T-cell (primary cell): ENCODE results near the gene MBOAT7. TPM values are rescaled to one million over a fixed set of nuclear protein-coding genes. Genes with fewer than 3 reads are reported as not detected.

Source experiments
- ATAC-seq, 4 experiments: fragments of 200-7000 bp in 3 of 4; fragments of 150-1000 bp in 1 of 4; cut with Tn5 transposase; replicated peaks in 1 of 4; 1 replicate in 3 of 4; 2 replicates in 1 of 4; pipeline ENCODE4 v1.10.0; 2021; ENCODE audit warnings: moderate library complexity in 3 of 4, mild to moderate bottlenecking in 2 of 4, moderate number of reproducible peaks in 1 of 4
- CTCF ChIA-PET, 2 donors: fragments of 300-600 bp; sonication (Branson Sonifier 250); formaldehyde crosslinking; loops; one replicate each; lab custom pipeline; 2022; ENCODE audit warnings: antibody characterized with exemption in 2 of 2; lab: Charles Lee
- POLR2A ChIA-PET, 2 donors: fragments of 300-600 bp; sonication (Branson Sonifier 250); formaldehyde crosslinking; loops; one replicate each; lab custom pipeline; 2022; ENCODE audit warnings: antibody characterized with exemption in 2 of 2; lab: Charles Lee
- DNase-seq, 35 experiments: peaks; one replicate each; pipeline versions ENCODE4 v3.0.0 to v3.0.0-alpha.2; 2013 to 2023
- H3K27ac ChIP-seq: one replicate; pipeline ENCODE4 v1.5.1; 2013; ENCODE audit warnings: low read length
- H3K27me3 ChIP-seq, 2 experiments: replicated peaks in 1 of 2; 1 replicate in 1 of 2; 2 replicates in 1 of 2; pipeline versions ENCODE4 v1.6.1 to v1.7.0; 2013; ENCODE audit warnings: low read length in 1 of 2, mixed read lengths in 1 of 2; ENCODE audit not compliant: control insufficient read depth in 2 of 2, insufficient read depth in 2 of 2; ENCODE audit errors: extremely low read depth in 1 of 2
- H3K36me3 ChIP-seq, 2 donors: 1 replicate in 1 of 2; 2 replicates in 1 of 2; pipeline versions ENCODE4 v1.6.1 to v1.7.0; 2013; ENCODE audit warnings: low read length in 1 of 2; ENCODE audit not compliant: control insufficient read depth in 2 of 2, insufficient read depth in 1 of 2; ENCODE audit errors: extremely low read depth in 1 of 2
- H3K4me1 ChIP-seq, 2 experiments: 1 replicate in 1 of 2; 2 replicates in 1 of 2; pipeline versions ENCODE4 v1.6.1 to v1.7.0; 2013; ENCODE audit warnings: low read length in 2 of 2, mixed read lengths in 1 of 2; ENCODE audit not compliant: insufficient read depth in 2 of 2, control insufficient read depth in 1 of 2; ENCODE audit errors: extremely low read depth in 1 of 2
- H3K4me3 ChIP-seq, 2 donors: 1 replicate in 1 of 2; 2 replicates in 1 of 2; pipeline versions ENCODE4 v1.5.1 to v1.7.0; 2013; ENCODE audit warnings: mild to moderate bottlenecking in 2 of 2, low read length in 1 of 2, moderate library complexity in 1 of 2; ENCODE audit not compliant: control insufficient read depth in 1 of 2; ENCODE audit errors: extremely low read depth in 1 of 2
- H3K9me3 ChIP-seq: 2 replicates; pipeline ENCODE4 v1.7.0; 2013
- H3K27ac Mint-ChIP-seq, 2 donors: one replicate each; pipeline ENCODE4 v1.8.0; 2020 to 2021; ENCODE audit warnings: mild to moderate bottlenecking in 2 of 2, mixed read lengths in 2 of 2
- H3K27me3 Mint-ChIP-seq, 2 donors: one replicate each; pipeline ENCODE4 v1.8.0; 2021 to 2022; ENCODE audit warnings: mixed read lengths in 2 of 2
- H3K36me3 Mint-ChIP-seq: one replicate; pipeline ENCODE4 v1.8.0; 2021; ENCODE audit warnings: mixed read lengths
- H3K4me1 Mint-ChIP-seq, 3 donors: one replicate each; pipeline ENCODE4 v1.8.0; 2020 to 2022; ENCODE audit warnings: mixed read lengths in 3 of 3, mild to moderate bottlenecking in 1 of 3
- H3K4me3 Mint-ChIP-seq, 3 donors: one replicate each; pipeline ENCODE4 v1.8.0; 2020 to 2022; ENCODE audit warnings: mild to moderate bottlenecking in 3 of 3, mixed read lengths in 3 of 3, moderate library complexity in 3 of 3
- H3K9me3 Mint-ChIP-seq, 3 donors: one replicate each; pipeline ENCODE4 v1.8.0; 2020 to 2022; ENCODE audit warnings: mixed read lengths in 3 of 3
- WGBS: methylation state at CpG from one replicate; pipeline ENCODE4 v1.1.5; 2013; ENCODE audit warnings: missing lambda C conversion rate; ENCODE audit not compliant: insufficient coverage; 5-methylcytosine and 5-hydroxymethylcytosine counted together
- total RNA-seq, 35 experiments: library from RNA in 6 of 35; stranded (reverse) in 6 of 35; fragments of 120-200 nt in 1 of 35; gene quantifications; one replicate each; pipeline versions ENCODE4 v1.2.1 to v1.2.4 and lab custom pipeline; 2013 to 2026

Gene MBOAT7
- total RNA-seq, 5 donors from 2014 or later (not counting 1 experiment from before 2014, with no cell fraction given), result 24.0 to 44.8 (median 38.9) TPM

DNA sequence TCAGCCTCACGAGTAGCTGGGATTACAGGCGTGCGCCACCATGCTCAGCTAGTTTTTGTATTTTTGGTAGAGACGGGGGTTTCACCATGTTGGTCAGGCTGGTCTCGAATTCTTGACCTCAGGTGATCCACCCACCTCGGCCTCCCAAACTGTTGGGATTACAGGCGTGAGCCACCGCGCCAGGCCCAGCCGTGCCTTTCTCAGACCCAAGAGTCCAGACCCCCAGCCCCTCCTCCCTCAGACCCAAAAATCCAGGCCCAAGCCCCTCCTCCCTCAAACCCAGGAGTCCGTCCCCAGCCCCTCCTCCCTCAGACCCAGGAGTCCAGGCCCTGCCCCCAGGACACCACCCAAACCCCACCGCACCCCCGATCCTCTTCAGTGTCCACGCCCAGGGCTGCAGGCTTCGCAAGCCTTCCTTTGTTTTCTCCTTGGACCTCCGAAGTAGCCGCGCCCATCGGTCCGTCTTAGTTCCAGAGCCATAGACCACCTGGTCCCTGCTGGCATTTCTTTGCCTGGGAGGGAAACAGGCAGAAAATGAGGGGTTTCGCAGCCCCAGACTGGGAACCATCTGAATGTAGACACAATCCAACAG lies 20.1 kb downstream of the MBOAT7 start:
- no peaks in the 10 kb centered on the region for H3K9me3 ChIP-seq
- peaks cover 0 to 22% of the 10 kb centered on the region in 2 experiments for H3K4me1 ChIP-seq
- H3K9me3 Mint-ChIP-seq, result no peaks in the 10 kb centered on the region
- H3K27ac Mint-ChIP-seq, result no peak overlapping the region
- no peaks in the 10 kb centered on the region for H3K36me3 ChIP-seq
- H3K27me3 Mint-ChIP-seq, result no peaks in the 10 kb centered on the region
- ChIA-PET POLR2A (no interaction called here), CTCF (interaction anchor here in 1 of 2 donors (0.7 to 1.0 kb wide), 3 partner anchors 9 to 63 kb away, joined by 3 read pairs; partner anchors contain the start of gene LENG1)
- ATAC-seq (no peak), DNase-seq (no peak)
- peaks cover 0 to 21% of the 10 kb centered on the region in 2 experiments for H3K27me3 ChIP-seq
- no peaks in the 10 kb centered on the region for H3K36me3 Mint-ChIP-seq
- H3K4me3 Mint-ChIP-seq, result no peak overlapping the region
- peaks cover 7 to 22% (median 13%) of the 10 kb centered on the region in 3 donors for H3K4me1 Mint-ChIP-seq
- WGBS, result 91% methylated on average over 8 of the region's 21 CpGs
- no peak overlapping the region for H3K27ac ChIP-seq
- H3K4me3 ChIP-seq, result no peak overlapping the region

- ChIA-PET CTCF (interaction anchor here (0.6 to 1.2 kb wide), 2 partner anchors 21 to 1896 kb away, joined by 3 to 6 read pairs; partner anchors contain the start of gene MBOAT7 (in 1 of the 2)), POLR2A (no interaction called here)
- Mint-ChIP-seq H3K4me1 (peaks cover 10 to 29% (median 18%) of the 10 kb centered on the region in 3 donors), H3K9me3 (no peaks in the 10 kb centered on the region), H3K27ac (no peak overlapping the region), H3K36me3 (no peaks in the 10 kb centered on the region), H3K4me3 (no peak overlapping the region), H3K27me3 (no peaks in the 10 kb centered on the region)
- no peaks in the 10 kb centered on the region for H3K9me3 ChIP-seq
- ATAC-seq (peak; percentile 85 to 92 (median 86)), DNase-seq (peak; percentile 54 to 94 (median 80))
- H3K36me3 ChIP-seq, result no peaks in the 10 kb centered on the region
- WGBS, result 23% methylated on average over 24 of the region's 25 CpGs
- peaks cover 0 to 29% of the 10 kb centered on the region in 2 experiments for H3K4me1 ChIP-seq
- H3K27me3 ChIP-seq, result peaks cover 0 to 24% of the 10 kb centered on the region in 2 experiments
- no peak overlapping the region for H3K27ac ChIP-seq
- H3K4me3 ChIP-seq, result no peak overlapping the region
Observed at GRCh38 chr19:54168174-54168917, 21.0 kb downstream of the MBOAT7 start.

DNA sequence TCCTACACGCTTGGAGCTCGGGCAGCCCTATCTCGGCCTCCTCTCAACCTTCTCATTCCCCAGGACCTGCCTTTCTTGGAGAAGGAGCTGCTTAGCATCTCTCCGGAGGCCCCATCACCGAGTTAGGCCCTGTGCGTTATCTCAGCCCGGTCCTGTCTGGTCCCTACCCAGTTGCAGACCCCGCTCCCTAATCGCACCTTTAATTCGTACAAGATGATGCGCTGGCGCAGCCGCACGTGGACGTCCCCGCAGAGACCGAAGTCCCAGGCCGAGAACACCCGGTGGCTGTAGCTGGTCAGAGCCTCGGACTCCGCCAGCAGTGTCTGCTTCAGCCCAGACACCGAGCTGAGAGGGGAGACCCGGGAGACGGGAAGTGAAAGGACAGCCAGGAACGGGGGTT lies 24.2 kb downstream of the MBOAT7 start:
- H3K4me3 Mint-ChIP-seq, result peak overlapping the region in 1 of 3 donors; percentile 71

GRCh38 chr19:54164369-54165068 lies 24.9 kb downstream of the MBOAT7 start:
- Histone ChIP-seq H3K27me3 (peaks cover 0 to 19% of the 10 kb centered on the region in 2 experiments), H3K9me3 (no peaks in the 10 kb centered on the region), H3K36me3 (no peaks in the 10 kb centered on the region), H3K4me3 (peak overlapping the region in 1 of 2 donors; percentile 38), H3K27ac (no peak overlapping the region), H3K4me1 (peaks cover 5 to 51% of the 10 kb centered on the region in 2 experiments)
- Mint-ChIP-seq H3K27me3 (no peaks in the 10 kb centered on the region), H3K9me3 (no peaks in the 10 kb centered on the region), H3K27ac (peak overlapping the region in 1 of 2 donors; percentile 69), H3K4me3 (peak overlapping the region; percentile 53 to 71 (median 61)), H3K36me3 (no peaks in the 10 kb centered on the region), H3K4me1 (peaks cover 41 to 58% (median 43%) of the 10 kb centered on the region in 3 donors)
- POLR2A ChIA-PET, result no interaction called here
- CTCF ChIA-PET, result interaction anchor here in 1 of 2 donors (0.7 kb wide), 1 partner anchor 9 kb away, joined by 3 read pairs; no protein-coding TSS in a partner anchor
- ATAC-seq (no peak), DNase-seq (peak in 27 of 35 experiments; percentile 21 to 68 (median 45))
- 12% methylated on average over 29 of the region's 37 CpGs for WGBS

More for the DNA sequence above, 24.2 kb downstream of the MBOAT7 start:
- no peak overlapping the region for H3K4me3 ChIP-seq
- Mint-ChIP-seq H3K27ac (peak overlapping the region in 1 of 2 donors; percentile 61), H3K9me3 (no peaks in the 10 kb centered on the region), H3K36me3 (no peaks in the 10 kb centered on the region), H3K4me1 (peaks cover 36 to 52% (median 37%) of the 10 kb centered on the region in 3 donors), H3K27me3 (no peaks in the 10 kb centered on the region)
- peaks cover 0 to 19% of the 10 kb centered on the region in 2 experiments for H3K27me3 ChIP-seq
- DNase-seq (no peak), ATAC-seq (no peak)
- no peaks in the 10 kb centered on the region for H3K36me3 ChIP-seq
- H3K9me3 ChIP-seq, result no peaks in the 10 kb centered on the region
- WGBS, result 97% methylated on average over 24 of the region's 25 CpGs
- CTCF ChIA-PET, result interaction anchor here in 1 of 2 donors (0.6 kb wide), 1 partner anchor 22 kb away, joined by 4 read pairs; no protein-coding TSS in a partner anchor
- POLR2A ChIA-PET, result no interaction called here
- H3K27ac ChIP-seq, result no peak overlapping the region
- peaks cover 5 to 47% of the 10 kb centered on the region in 2 experiments for H3K4me1 ChIP-seq

- DNase-seq, result no peak
- H3K27ac ChIP-seq, result no peak overlapping the region
- no peaks in the 10 kb centered on the region for H3K27me3 Mint-ChIP-seq
- peaks cover 5% of the 10 kb centered on the region for H3K36me3 Mint-ChIP-seq
- peaks cover 0 to 19% of the 10 kb centered on the region in 2 experiments for H3K27me3 ChIP-seq
- ChIA-PET CTCF (interaction anchor here (0.7 to 1.4 kb wide), 3 partner anchors 26 to 1918 kb away, joined by 3 to 4 read pairs (median 3); partner anchors contain the start of gene MBOAT7 (in 1 of the 2)), POLR2A (no interaction called here)
- H3K4me1 ChIP-seq, result peaks cover 17 to 58% of the 10 kb centered on the region in 2 experiments
- H3K36me3 ChIP-seq, result peaks cover 0 to 6% of the 10 kb centered on the region in 2 donors
- H3K4me1 Mint-ChIP-seq, result peaks cover 47 to 64% (median 59%) of the 10 kb centered on the region in 3 donors
- no peak for ATAC-seq
- H3K27ac Mint-ChIP-seq, result peak overlapping the region; percentile 28 to 78
- WGBS, result 76% methylated on average over 6 of the region's 14 CpGs
- no peaks in the 10 kb centered on the region for H3K9me3 Mint-ChIP-seq
- peak overlapping the region; percentile 80 to 94 (median 82) for H3K4me3 Mint-ChIP-seq
- peak overlapping the region; percentile 48 to 65 for H3K4me3 ChIP-seq
- no peaks in the 10 kb centered on the region for H3K9me3 ChIP-seq
Observed at GRCh38 chr19:54162884-54163283, 26.5 kb downstream of the MBOAT7 start.
